PFSK-1 (cell line): ENCODE results near the gene L3MBTL2.

Source experiments
- FOXP2 ChIP-seq: optimal IDR thresholded peaks from 2 replicates; pipeline ENCODE3; 2011; ENCODE audit warnings: borderline replicate concordance, control low read depth, inconsistent platforms; ENCODE audit not compliant: insufficient read depth; ENCODE audit errors: extremely low read length, extremely low read depth
- POLR2AphosphoS5 ChIP-seq: IDR thresholded peaks from 2 replicates; pipeline ENCODE4 v1.6.1; 2012; ENCODE audit warnings: low read depth, mild to moderate bottlenecking, control low read depth, low read length, moderate library complexity
- SIN3A ChIP-seq: IDR thresholded peaks from 2 replicates; pipeline ENCODE4 v1.6.1; 2012; ENCODE audit warnings: mild to moderate bottlenecking, low read length, moderate library complexity, borderline replicate concordance; ENCODE audit not compliant: insufficient read depth
- TAF1 ChIP-seq: IDR thresholded peaks from 2 replicates; pipeline ENCODE4 v1.6.1; 2012; ENCODE audit warnings: low read length, control low read depth, borderline replicate concordance; ENCODE audit not compliant: insufficient read depth
- TF ChIP-seq, protein P1 (sequence below), 2 experiments: IDR thresholded peaks; 2 replicates each; pipeline versions ENCODE4 v1.6.1 to v1.8.0; 2011 to 2012; ENCODE audit warnings: low read depth in 2 of 2, low read length in 2 of 2, control low read depth in 1 of 2, inconsistent platforms in 1 of 2, mild to moderate bottlenecking in 1 of 2, moderate library complexity in 1 of 2; ENCODE audit not compliant: insufficient read depth in 1 of 2

Gene L3MBTL2

DNA sequence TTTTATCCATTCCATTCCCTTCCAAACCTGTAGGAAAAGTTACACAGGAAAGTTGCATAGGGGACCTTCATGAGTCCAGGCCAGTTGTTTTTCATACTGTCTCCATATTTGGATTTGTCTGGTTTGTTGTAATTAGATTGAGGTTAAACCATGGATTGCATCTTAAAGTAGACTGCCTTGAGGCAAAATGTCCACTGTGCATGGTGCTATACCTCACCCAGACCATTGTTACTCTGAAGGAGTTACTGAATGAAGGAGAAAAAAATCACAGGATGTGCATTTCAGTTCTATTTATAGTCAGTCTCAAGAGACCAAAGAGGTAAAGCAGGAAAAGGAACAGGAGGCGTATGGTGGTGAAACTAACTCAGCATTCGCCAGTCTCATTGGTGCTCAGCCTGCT is 29.6 kb upstream of the L3MBTL2 start:
- TF ChIP-seq TAF1 (no peak), POLR2AphosphoS5 (no peak), SIN3A (no peak)
- TF ChIP-seq, protein P1, sequence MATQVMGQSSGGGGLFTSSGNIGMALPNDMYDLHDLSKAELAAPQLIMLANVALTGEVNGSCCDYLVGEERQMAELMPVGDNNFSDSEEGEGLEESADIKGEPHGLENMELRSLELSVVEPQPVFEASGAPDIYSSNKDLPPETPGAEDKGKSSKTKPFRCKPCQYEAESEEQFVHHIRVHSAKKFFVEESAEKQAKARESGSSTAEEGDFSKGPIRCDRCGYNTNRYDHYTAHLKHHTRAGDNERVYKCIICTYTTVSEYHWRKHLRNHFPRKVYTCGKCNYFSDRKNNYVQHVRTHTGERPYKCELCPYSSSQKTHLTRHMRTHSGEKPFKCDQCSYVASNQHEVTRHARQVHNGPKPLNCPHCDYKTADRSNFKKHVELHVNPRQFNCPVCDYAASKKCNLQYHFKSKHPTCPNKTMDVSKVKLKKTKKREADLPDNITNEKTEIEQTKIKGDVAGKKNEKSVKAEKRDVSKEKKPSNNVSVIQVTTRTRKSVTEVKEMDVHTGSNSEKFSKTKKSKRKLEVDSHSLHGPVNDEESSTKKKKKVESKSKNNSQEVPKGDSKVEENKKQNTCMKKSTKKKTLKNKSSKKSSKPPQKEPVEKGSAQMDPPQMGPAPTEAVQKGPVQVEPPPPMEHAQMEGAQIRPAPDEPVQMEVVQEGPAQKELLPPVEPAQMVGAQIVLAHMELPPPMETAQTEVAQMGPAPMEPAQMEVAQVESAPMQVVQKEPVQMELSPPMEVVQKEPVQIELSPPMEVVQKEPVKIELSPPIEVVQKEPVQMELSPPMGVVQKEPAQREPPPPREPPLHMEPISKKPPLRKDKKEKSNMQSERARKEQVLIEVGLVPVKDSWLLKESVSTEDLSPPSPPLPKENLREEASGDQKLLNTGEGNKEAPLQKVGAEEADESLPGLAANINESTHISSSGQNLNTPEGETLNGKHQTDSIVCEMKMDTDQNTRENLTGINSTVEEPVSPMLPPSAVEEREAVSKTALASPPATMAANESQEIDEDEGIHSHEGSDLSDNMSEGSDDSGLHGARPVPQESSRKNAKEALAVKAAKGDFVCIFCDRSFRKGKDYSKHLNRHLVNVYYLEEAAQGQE (IDR thresholded peaks at IDR 0.05; ENCODE audit: insufficient read depth in 1 of 2, low read depth in 2 of 2, low read length in 2 of 2): no peak

DNA sequence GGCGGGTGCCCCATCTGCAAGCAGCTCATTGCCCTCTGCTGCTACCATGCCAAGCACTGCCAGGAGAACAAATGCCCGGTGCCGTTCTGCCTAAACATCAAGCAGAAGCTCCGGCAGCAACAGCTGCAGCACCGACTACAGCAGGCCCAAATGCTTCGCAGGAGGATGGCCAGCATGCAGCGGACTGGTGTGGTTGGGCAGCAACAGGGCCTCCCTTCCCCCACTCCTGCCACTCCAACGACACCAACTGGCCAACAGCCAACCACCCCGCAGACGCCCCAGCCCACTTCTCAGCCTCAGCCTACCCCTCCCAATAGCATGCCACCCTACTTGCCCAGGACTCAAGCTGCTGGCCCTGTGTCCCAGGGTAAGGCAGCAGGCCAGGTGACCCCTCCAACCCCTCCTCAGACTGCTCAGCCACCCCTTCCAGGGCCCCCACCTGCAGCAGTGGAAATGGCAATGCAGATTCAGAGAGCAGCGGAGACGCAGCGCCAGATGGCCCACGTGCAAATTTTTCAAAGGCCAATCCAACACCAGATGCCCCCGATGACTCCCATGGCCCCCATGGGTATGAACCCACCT is 28.0 kb upstream of the L3MBTL2 start:
- no peak for TF ChIP-seq FOXP2
- no peak for TF ChIP-seq SIN3A
- TF ChIP-seq, protein P1 (IDR thresholded peaks at IDR 0.05; ENCODE audit: insufficient read depth in 1 of 2, low read depth in 2 of 2, low read length in 2 of 2): no peak
- no peak for TF ChIP-seq POLR2AphosphoS5

DNA sequence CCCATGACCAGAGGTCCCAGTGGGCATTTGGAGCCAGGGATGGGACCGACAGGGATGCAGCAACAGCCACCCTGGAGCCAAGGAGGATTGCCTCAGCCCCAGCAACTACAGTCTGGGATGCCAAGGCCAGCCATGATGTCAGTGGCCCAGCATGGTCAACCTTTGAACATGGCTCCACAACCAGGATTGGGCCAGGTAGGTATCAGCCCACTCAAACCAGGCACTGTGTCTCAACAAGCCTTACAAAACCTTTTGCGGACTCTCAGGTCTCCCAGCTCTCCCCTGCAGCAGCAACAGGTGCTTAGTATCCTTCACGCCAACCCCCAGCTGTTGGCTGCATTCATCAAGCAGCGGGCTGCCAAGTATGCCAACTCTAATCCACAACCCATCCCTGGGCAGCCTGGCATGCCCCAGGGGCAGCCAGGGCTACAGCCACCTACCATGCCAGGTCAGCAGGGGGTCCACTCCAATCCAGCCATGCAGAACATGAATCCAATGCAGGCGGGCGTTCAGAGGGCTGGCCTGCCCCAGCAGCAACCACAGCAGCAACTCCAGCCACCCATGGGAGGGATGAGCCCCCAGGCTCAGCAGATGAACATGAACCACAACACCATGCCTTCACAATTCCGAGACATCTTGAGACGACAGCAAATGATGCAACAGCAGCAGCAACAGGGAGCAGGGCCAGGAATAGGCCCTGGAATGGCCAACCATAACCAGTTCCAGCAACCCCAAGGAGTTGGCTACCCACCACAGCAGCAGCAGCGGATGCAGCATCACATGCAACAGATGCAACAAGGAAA is 27.3 kb upstream of the L3MBTL2 start:
- TF ChIP-seq SIN3A: no peak
- TF ChIP-seq, protein P1 (IDR thresholded peaks at IDR 0.05; ENCODE audit: insufficient read depth in 1 of 2, low read depth in 2 of 2, low read length in 2 of 2): no peak
- TF ChIP-seq FOXP2: no peak
- no peak for TF ChIP-seq POLR2AphosphoS5
- no peak for TF ChIP-seq TAF1

DNA sequence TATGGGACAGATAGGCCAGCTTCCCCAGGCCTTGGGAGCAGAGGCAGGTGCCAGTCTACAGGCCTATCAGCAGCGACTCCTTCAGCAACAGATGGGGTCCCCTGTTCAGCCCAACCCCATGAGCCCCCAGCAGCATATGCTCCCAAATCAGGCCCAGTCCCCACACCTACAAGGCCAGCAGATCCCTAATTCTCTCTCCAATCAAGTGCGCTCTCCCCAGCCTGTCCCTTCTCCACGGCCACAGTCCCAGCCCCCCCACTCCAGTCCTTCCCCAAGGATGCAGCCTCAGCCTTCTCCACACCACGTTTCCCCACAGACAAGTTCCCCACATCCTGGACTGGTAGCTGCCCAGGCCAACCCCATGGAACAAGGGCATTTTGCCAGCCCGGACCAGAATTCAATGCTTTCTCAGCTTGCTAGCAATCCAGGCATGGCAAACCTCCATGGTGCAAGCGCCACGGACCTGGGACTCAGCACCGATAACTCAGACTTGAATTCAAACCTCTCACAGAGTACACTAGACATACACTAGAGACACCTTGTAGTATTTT is 26.6 kb upstream of the L3MBTL2 start:
- no peak for TF ChIP-seq SIN3A
- TF ChIP-seq POLR2AphosphoS5: no peak
- TF ChIP-seq TAF1: no peak
- TF ChIP-seq, protein P1 (IDR thresholded peaks at IDR 0.05; ENCODE audit: insufficient read depth in 1 of 2, low read depth in 2 of 2, low read length in 2 of 2): no peak
- no peak for TF ChIP-seq FOXP2
